ENCODE data around the gene HACD2. TPM values are rescaled to one million over a fixed set of nuclear protein-coding genes. Genes with fewer than 3 reads are reported as not detected.

Gene HACD2
- total RNA-seq, 1 donor from 2014 or later, result 27.9 TPM

- intact Hi-C loops (cut with DNase I), result no loop called here
- peak; percentile 42 for DNase-seq (ENCODE audit: low spot score)
- ATAC-seq, result no peak
Observed at GRCh38 chr3:123469323-123469995, 115.4 kb downstream of the HACD2 start.

GRCh38 chr3:123467046-123467445, 117.8 kb downstream of the HACD2 start:
- intact Hi-C loops (cut with DNase I), result no loop called here
- no peak for DNase-seq (ENCODE audit: low spot score)
- ATAC-seq, result no peak

GRCh38 chr3:123464211-123464610, 120.6 kb downstream of the HACD2 start:
- ATAC-seq (no peak), DNase-seq (ENCODE audit: low spot score) (no peak)

GRCh38 chr3:123459862-123460261, 125.0 kb downstream of the HACD2 start:
- DNase-seq (ENCODE audit: low spot score), result no peak
- ATAC-seq, result no peak
- intact Hi-C loops (cut with DNase I), result no loop called here

More at GRCh38 chr3:123464211-123464610, 120.6 kb downstream of the HACD2 start:
- intact Hi-C loops (cut with DNase I), result no loop called here

GRCh38 chr3:123458255-123458654, 126.6 kb downstream of the HACD2 start:
- intact Hi-C loops (cut with DNase I), result no loop called here
- no peak for ATAC-seq
- no peak for DNase-seq (ENCODE audit: low spot score)

- no peak for DNase-seq (ENCODE audit: low spot score)
- intact Hi-C loops (cut with DNase I), result no loop called here
- ATAC-seq, result no peak
Observed at GRCh38 chr3:123457841-123458240, 127.0 kb downstream of the HACD2 start.

- intact Hi-C loops (cut with DNase I), result no loop called here
- DNase-seq (ENCODE audit: low spot score) (no peak), ATAC-seq (no peak)
Observed at GRCh38 chr3:123453675-123454074, 131.2 kb downstream of the HACD2 start.

- no peak for DNase-seq (ENCODE audit: low spot score)
- ATAC-seq, result no peak
- intact Hi-C loops (cut with DNase I), result no loop called here
Observed at GRCh38 chr3:123451186-123451585, 133.7 kb downstream of the HACD2 start.

GRCh38 chr3:123449997-123450604, 134.8 kb downstream of the HACD2 start:
- DNase-seq (ENCODE audit: low spot score), result peak; percentile 65
- peak; percentile 64 for ATAC-seq
- intact Hi-C loops (cut with DNase I), result no loop called here

- peak; percentile 71 for DNase-seq (ENCODE audit: low spot score)
Observed at GRCh38 chr3:123449102-123449996, 135.5 kb downstream of the HACD2 start.

GRCh38 chr3:123448536-123449101, 136.2 kb downstream of the HACD2 start, which contains the start of gene ADCY5:
ADCY5 (minus strand) TSS chr3:123449090; CDS start chr3:123448545, 545 bp downstream.
- ATAC-seq (peak; percentile 30), DNase-seq (ENCODE audit: low spot score) (peak; percentile 58)
- intact Hi-C loops (cut with DNase I), result no loop called here

More at GRCh38 chr3:123449102-123449996, 135.5 kb downstream of the HACD2 start:
- peak; percentile 42 for ATAC-seq
- intact Hi-C loops (cut with DNase I), result no loop called here

GRCh38 chr3:123447749-123448517, 136.9 kb downstream of the HACD2 start:
- DNase-seq (ENCODE audit: low spot score), result no peak
- ATAC-seq, result no peak
- intact Hi-C loops (cut with DNase I), result no loop called here

- DNase-seq (ENCODE audit: low spot score), result no peak
- no peak for ATAC-seq
- intact Hi-C loops (cut with DNase I), result no loop called here
Observed at GRCh38 chr3:123447416-123447748, 137.5 kb downstream of the HACD2 start.

- DNase-seq (ENCODE audit: low spot score) (no peak), ATAC-seq (no peak)
- intact Hi-C loops (cut with DNase I), result no loop called here
Observed at GRCh38 chr3:123446610-123447109, 138.2 kb downstream of the HACD2 start.

GRCh38 chr3:123446210-123446609, 138.6 kb downstream of the HACD2 start:
- no peak for ATAC-seq
- intact Hi-C loops (cut with DNase I), result no loop called here
- no peak for DNase-seq (ENCODE audit: low spot score)

- intact Hi-C loops (cut with DNase I), result no loop called here
- no peak for ATAC-seq
- DNase-seq (ENCODE audit: low spot score), result no peak
Observed at GRCh38 chr3:123445702-123446101, 139.2 kb downstream of the HACD2 start.

- intact Hi-C loops (cut with DNase I), result no loop called here
- ATAC-seq (no peak), DNase-seq (ENCODE audit: low spot score) (no peak)
Observed at GRCh38 chr3:123444744-123445143, 140.1 kb downstream of the HACD2 start.

GRCh38 chr3:123444023-123444422, 140.8 kb downstream of the HACD2 start:
- intact Hi-C loops (cut with DNase I), result no loop called here
- DNase-seq (ENCODE audit: low spot score) (no peak), ATAC-seq (no peak)

GRCh38 chr3:123442908-123443307, 141.9 kb downstream of the HACD2 start:
- ATAC-seq (no peak), DNase-seq (ENCODE audit: low spot score) (no peak)
- intact Hi-C loops (cut with DNase I), result no loop called here
